Brain pericyte (primary cell): ENCODE measurements around the gene ERVFRD-1.
"Not testable (repeated sequence)": the region's sequence is repeated elsewhere in the genome, so short reads cannot be mapped to it uniquely, and the experiment has no call there.

Experiments
- DNase-seq: peaks from one replicate; pipeline ENCODE4 v3.0.0-alpha.2; 2012; ENCODE audit warnings: low read depth, low spot score

Gene ERVFRD-1

GRCh38 chr6:11091141-11091540, 20.4 kb downstream of the ERVFRD-1 start:
- DNase-seq = not testable (repeated sequence)

- no peak for DNase-seq
Observed at GRCh38 chr6:11089695-11090094, 21.8 kb downstream of the ERVFRD-1 start.

GRCh38 chr6:11087141-11087812, 24.2 kb downstream of the ERVFRD-1 start:
- DNase-seq = not testable (repeated sequence)

DNA sequence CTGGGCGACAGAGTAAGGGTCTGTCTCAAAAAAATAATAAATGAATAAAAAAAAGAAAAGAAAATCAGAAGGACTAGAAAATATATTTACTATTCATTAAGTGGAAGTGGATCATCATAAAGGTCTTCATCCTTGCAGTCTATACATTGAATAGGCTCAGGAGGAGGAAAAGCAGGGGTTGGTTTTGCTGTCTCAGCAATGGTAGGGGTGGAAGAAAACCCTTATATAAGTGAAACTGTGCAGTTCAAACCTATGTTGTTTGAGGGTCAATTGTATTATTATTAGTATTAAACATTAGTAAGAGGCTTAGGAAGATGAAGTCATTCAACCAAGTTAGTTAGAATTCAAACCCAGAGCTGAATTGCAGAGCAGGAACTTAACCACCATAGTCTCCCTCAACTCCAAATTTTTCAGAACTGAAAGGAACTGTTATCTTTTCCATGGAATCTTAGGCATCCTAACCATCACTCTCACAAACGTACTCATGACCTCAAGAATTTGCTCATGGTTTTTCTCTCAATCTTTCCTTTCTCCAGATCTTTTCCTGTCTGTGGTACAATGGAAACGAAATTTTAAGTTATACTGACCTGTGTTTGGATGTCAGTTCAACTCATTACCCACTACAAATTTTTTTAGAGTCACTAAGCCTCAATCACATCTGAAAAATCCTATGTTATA, 25.6 kb downstream of the ERVFRD-1 start:
- DNase-seq = no peak

- DNase-seq = no peak
Observed at GRCh38 chr6:11083956-11084355, 27.6 kb downstream of the ERVFRD-1 start.

DNA sequence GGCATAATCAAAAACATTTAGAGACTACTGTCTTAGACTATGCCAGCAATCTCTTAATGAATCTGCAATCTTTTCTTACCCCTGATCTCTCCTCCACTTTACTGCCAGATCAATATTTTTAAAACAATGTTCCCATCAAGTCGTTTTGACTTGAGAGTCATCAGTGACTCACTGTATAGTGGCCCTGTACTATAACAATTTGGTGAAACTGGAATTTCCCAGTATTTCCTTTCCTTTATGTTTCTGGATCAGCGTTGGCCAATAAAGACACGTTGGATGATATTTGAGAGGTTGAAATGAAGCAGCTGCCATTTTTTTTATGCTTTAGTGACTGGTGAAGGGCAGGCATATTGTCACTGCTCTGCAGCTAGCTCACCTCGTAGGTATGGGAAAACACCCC, 28.0 kb downstream of the ERVFRD-1 start:
- DNase-seq = no peak

- no peak for DNase-seq
Observed at GRCh38 chr6:11080296-11080695, 31.2 kb downstream of the ERVFRD-1 start.

DNA sequence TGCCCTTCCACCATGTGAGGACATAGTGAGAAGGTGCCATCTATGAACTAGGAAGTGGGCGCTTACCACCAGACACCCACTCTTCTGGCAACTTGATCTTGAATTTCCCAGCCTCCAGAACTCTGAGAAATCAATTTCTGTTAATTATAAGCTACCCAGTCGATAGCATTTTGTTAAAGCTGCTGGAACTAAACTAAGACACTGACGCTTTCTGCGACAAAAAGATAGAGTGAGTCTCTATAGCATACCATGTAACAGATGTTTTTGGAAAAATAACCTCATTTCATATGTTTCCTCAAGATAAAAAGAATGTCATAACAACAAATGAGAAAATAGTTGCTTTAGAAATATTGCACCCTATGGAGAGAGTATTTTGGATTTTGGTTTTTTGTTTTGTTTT, 33.3 kb downstream of the ERVFRD-1 start:
- DNase-seq = no peak

- DNase-seq = no peak
Observed at GRCh38 chr6:11076540-11076939, 35.0 kb downstream of the ERVFRD-1 start.

- DNase-seq = no peak
Observed at GRCh38 chr6:11072101-11072500, 39.4 kb downstream of the ERVFRD-1 start.

GRCh38 chr6:11069760-11070159, 41.8 kb downstream of the ERVFRD-1 start:
- DNase-seq = no peak

- no peak for DNase-seq
Observed at GRCh38 chr6:11067348-11067747, 44.2 kb downstream of the ERVFRD-1 start.

DNA sequence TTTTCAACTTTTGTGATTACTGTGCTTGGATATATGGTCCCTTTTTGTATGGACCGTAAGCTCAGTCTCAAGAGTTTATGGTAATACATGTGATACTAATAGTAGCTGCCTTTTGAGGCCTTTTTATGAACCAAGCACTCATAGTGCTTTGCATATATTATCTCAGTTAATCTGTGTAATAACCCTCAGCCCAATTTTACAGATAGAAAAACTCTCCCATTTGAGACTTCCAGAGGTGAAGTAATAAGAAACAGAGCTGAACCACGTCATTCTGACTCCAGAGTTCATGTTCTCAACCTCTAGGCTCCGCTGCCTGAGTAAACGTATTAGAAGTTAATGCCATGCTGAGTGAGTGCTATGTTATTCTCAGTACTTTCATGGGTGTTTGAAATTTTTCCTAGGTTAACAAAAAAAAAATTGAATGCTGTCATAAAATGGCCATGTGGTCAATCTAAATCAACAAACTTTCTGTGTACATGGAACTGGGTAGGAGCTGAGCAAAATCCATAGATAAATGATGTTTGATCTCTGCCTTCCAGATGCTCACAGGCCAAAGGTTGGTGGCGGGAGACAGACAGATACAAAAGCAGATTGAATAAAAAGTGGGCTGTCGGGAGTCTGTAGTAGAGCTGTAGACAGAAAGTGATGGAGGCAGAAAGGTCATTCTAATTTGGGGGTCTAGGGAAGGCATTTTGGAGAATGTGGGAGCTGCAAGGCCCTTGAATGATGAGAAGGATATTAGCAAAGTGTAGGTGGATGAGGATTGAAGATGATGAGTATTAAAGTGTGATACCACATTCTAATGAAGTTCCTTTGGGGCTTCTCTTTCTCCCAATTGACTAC, 44.8 kb downstream of the ERVFRD-1 start:
- no peak for DNase-seq

DNA sequence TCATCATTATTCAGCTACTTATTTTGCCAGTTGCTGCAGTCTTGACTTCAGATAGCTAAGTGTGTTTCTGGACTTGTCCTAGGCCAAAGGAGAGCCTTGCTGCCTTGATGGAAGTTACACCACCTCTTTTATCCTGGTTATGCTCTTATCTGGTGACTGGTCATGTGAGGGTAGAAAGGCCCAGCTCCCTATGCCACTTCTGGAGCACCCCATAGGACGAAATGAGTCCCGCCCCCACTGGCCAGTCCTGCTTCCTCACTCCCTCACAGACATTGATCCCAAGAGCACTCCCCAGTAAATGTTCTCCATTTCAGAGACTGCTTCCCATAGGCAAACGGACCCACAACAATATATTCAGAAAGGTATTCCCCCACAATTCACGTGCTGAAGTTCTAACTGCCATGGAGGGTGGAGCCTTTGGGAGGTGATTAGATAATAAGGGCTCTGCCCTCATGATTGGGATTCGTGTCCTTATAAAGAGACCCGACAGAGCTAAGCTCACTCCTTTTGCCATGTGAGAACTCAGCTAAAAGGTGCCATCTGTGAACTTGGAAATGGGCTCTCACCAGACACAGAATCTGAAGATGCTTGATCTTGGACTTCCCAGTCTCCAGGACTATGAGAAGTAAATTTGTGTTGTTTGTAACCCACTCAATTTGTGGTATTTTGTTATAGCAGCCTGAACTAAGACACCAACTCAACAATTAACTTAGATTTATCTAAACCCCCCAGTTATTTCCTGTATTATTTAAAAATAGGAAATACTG, 45.9 kb downstream of the ERVFRD-1 start:
- no peak for DNase-seq

GRCh38 chr6:11064836-11065235, 46.7 kb downstream of the ERVFRD-1 start:
- no peak for DNase-seq

- DNase-seq = no peak
Observed at GRCh38 chr6:11062715-11063114, 48.8 kb downstream of the ERVFRD-1 start.

DNA sequence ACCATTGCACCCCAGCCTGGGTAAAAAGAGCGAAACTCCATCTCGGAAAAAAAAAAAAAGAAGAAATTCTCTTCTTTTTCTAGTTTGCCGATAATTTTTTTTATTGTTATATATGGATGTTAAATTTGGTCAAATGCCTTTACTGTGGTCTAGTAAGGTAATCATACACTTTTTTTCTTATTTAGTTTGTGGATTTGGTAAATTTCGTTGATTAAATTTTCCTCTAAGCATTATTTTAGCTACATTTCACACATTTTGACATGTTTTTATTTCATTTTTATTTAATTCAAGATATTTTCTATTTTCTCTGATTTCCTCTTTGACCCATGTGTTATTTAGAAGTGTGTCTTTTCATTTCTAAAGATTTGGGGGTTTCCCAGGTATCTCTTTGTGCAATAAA, 49.4 kb downstream of the ERVFRD-1 start:
- no peak for DNase-seq

DNA sequence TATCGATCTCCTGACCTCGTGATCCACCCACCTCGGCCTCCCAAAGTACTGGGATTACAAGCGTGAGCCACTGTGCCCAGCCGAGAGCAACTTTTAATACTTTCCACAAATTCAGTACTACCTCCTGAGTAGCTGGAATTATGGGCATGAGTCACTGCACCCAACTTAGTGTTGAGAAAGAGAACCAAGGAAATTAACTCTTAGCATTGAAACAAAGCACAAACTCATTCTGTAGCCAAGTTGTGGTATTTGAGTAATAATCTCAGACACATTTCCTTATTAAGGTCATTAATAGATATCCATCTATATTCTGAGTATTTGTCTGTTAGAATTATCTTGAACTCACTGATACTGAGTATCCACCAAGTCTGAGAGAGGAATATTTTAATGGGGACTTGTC, 53.1 kb downstream of the ERVFRD-1 start:
- DNase-seq = no peak

DNA sequence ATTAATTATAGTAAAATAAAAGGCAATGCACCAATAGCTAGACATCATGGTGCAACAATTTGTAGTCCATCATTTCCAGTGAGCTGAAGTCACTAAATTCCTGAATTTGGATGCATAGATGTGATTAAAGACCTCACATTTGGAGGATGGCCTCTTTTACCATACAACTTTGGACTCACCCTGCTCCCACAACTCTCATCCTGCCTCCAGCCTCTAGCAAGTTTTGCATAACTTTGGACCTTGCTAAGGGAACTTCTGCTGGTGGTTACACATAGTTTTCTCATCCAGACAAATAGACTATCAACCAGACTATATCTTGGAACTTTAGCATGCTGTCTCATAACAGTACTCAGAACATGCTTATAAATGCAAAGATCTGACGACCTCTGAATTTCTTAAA, 54.7 kb downstream of the ERVFRD-1 start:
- no peak for DNase-seq

DNA sequence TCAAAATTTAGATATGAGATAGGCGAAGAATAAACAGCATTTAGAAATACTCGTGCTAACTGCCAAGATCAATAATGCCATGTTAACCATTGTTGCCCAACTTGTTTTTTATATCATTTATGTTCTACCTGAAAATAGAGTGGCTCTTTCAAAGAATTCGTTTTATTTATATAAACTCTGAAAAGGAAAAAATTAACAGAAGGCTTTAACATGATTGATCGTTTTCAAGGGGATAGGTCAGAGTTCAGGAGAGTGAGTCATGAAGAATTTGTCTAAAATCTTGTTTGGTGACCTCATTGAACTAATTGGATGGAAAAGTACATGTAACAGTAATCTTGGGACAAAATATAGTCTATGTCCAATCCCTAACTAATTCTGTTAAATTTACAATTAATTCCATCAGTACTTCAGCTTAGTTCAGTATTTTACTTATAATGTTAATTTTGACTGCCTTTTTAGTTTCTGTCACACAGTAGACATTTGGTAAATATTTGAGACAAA, 56.3 kb downstream of the ERVFRD-1 start:
- DNase-seq = no peak

GRCh38 chr6:11054722-11055121, 56.8 kb downstream of the ERVFRD-1 start:
- DNase-seq = no peak

- no peak for DNase-seq
Observed at GRCh38 chr6:11053307-11053706, 58.2 kb downstream of the ERVFRD-1 start.
